Kasumi-1 (cell line): ENCODE results near the gene TMEM138.

Source experiments
- DNase-seq, 2 experiments: peaks; one replicate each; lab custom pipeline; 2025; lab: John Stamatoyannopoulos, UW

TMEM138 gene

DNA sequence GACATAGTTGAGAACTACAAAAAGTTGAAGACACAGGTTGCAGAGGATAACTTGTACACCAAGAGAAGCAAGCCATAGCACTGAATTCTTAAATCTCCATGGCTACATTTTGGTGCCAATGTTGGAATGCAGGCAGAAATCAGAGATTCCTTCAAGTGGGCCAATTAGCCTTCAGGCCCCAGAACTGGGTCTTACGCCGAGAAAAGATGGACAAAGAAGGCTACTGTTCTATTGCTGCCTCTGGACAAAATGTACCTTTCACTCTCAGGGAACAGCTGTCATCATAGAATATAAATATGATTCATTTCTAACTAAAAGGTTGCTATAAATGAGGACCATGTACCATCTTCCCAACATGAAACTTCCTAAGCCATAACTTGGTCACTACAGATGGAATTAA, 43.9 kb downstream of the TMEM138 start:
- DNase-seq: no peak

GRCh38 chr11:61406991-61407728, 45.0 kb downstream of the TMEM138 start:
- DNase-seq: no peak

GRCh38 chr11:61411589-61411988, 49.4 kb downstream of the TMEM138 start:
- no peak for DNase-seq

DNA sequence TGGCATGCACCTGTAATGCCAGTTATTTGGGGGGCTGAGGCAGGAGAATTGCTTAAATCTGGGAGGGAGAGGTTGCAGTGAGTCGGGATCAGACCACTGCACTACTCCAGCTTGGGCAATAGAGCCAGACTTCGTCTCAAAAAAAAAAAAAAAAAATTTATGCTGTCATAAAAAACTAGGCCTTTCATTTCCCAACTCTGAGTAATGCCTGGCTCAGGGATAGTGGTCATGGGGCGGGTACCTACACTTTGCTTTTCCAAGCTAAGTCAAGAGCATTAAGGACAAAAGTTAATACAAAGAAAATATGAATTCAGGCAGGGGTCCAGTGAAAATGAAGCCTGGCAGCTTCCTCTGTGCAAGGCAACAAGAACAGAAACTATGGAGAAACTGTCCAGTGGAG, 51.3 kb downstream of the TMEM138 start:
- no peak for DNase-seq

GRCh38 chr11:61414547-61414946, 52.4 kb downstream of the TMEM138 start:
- no peak for DNase-seq

DNA sequence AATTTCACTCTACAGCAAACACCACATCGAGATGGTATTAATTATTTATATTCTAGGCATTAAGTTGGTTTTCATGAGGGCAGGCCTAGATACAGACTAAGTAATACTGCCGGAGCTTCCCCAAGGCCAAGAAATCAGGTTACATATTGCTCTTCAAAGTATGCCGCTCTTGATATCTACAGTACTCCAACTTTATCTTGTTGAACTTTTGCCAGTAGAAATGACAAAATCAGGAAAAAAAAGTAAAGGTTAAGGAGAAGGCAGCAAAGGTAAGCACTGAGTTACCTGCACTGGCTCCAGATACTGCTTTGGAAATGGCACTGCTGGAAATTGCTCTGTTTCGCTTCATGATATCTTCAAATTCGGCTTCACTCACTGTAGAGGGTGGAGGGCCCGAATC, 53.2 kb downstream of the TMEM138 start:
- no peak for DNase-seq

DNA sequence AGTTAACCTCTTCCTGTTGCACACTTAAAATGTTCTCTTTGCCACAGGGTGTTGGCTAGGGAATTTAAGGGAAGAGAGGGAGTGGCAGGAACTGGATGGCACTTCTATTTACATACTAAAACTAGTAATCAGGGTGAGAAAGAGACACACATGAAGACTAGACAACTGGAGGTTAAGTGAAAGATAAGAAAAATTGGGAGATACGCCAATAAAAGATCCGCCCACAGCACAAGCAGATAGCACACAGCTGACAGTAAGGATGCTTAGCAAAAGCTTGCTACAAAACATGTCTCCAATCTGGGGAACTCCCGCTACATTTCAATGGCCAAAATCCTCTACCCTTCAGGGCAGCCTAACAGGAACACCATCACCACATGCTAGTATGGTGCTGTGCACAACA, 54.8 kb downstream of the TMEM138 start:
- no peak for DNase-seq

DNA sequence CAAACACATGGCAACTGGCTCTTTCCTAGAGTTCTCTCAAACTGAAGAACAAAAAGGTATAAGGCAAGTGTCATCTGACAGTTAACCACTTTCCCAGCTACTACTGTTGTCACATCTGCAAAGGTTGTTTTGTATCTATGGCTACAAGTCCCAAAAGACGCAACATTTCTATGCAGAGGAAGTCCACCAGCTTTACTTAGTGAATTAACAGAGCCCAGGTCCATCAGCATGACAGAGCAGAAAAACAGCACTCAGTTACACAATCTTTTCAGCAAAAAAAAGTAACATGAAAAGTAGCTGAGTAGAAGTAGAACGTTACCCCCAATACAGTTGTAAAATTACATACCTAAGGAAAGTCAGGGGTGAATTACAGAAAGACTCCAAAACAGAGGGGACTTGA, 55.5 kb downstream of the TMEM138 start:
- no peak for DNase-seq

DNA sequence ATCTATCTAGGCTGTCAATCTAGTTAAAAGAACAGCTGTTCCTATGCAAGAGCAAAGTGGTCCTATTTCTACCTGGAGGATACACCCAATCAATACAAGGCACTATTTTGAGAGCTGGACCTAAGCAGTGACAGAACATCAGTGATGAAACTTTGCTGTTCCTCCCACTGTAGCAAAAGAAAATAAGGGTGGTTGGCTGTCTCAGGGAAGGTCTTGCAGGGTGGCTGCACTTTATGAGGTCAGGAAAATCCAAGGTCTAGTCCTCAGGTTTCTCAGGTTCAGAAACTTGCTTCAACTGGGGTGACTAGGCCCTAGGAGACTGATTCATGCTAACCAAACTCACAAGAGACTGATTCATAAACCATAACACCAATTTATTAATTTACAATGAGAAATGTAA, 56.0 kb downstream of the TMEM138 start:
- DNase-seq: no peak
